PFSK-1 (cell line): ENCODE measurements around the gene CALY.

Experiments used
- FOXP2 ChIP-seq: optimal IDR thresholded peaks from 2 replicates; pipeline ENCODE3; 2011; ENCODE audit warnings: borderline replicate concordance, control low read depth, inconsistent platforms; ENCODE audit not compliant: insufficient read depth; ENCODE audit errors: extremely low read length, extremely low read depth
- POLR2AphosphoS5 ChIP-seq: IDR thresholded peaks from 2 replicates; pipeline ENCODE4 v1.6.1; 2012; ENCODE audit warnings: low read depth, mild to moderate bottlenecking, control low read depth, low read length, moderate library complexity
- SIN3A ChIP-seq: IDR thresholded peaks from 2 replicates; pipeline ENCODE4 v1.6.1; 2012; ENCODE audit warnings: mild to moderate bottlenecking, low read length, moderate library complexity, borderline replicate concordance; ENCODE audit not compliant: insufficient read depth
- TAF1 ChIP-seq: IDR thresholded peaks from 2 replicates; pipeline ENCODE4 v1.6.1; 2012; ENCODE audit warnings: low read length, control low read depth, borderline replicate concordance; ENCODE audit not compliant: insufficient read depth
- TF ChIP-seq, protein P1 (sequence below), 2 experiments: IDR thresholded peaks; 2 replicates each; pipeline versions ENCODE4 v1.6.1 to v1.8.0; 2011 to 2012; ENCODE audit warnings: low read depth in 2 of 2, low read length in 2 of 2, control low read depth in 1 of 2, inconsistent platforms in 1 of 2, mild to moderate bottlenecking in 1 of 2, moderate library complexity in 1 of 2; ENCODE audit not compliant: insufficient read depth in 1 of 2

DNA sequence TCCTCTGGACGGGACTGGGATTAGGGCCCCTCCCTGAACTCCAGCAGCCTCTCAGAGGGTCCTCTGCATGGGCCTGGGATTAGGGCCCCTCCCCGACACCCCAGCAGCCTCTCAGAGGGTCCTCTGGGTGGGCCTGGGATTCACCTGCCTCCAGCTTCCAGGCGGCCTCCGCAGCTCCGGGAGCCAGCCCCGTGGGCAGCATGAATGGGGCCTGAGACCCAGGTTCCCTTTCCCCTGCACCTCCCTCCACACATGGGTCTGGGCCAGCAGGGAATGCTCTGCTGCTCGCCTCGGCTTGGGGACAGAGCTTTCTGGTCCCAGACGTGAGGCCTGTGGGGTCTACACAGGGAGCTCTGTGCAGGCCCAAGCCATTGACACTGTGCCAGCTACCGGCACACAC lies 33.5 kb downstream of the CALY start:
- TF ChIP-seq SIN3A (no peak), POLR2AphosphoS5 (no peak), TAF1 (no peak), FOXP2 (no peak)
- TF ChIP-seq, protein P1, sequence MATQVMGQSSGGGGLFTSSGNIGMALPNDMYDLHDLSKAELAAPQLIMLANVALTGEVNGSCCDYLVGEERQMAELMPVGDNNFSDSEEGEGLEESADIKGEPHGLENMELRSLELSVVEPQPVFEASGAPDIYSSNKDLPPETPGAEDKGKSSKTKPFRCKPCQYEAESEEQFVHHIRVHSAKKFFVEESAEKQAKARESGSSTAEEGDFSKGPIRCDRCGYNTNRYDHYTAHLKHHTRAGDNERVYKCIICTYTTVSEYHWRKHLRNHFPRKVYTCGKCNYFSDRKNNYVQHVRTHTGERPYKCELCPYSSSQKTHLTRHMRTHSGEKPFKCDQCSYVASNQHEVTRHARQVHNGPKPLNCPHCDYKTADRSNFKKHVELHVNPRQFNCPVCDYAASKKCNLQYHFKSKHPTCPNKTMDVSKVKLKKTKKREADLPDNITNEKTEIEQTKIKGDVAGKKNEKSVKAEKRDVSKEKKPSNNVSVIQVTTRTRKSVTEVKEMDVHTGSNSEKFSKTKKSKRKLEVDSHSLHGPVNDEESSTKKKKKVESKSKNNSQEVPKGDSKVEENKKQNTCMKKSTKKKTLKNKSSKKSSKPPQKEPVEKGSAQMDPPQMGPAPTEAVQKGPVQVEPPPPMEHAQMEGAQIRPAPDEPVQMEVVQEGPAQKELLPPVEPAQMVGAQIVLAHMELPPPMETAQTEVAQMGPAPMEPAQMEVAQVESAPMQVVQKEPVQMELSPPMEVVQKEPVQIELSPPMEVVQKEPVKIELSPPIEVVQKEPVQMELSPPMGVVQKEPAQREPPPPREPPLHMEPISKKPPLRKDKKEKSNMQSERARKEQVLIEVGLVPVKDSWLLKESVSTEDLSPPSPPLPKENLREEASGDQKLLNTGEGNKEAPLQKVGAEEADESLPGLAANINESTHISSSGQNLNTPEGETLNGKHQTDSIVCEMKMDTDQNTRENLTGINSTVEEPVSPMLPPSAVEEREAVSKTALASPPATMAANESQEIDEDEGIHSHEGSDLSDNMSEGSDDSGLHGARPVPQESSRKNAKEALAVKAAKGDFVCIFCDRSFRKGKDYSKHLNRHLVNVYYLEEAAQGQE (IDR thresholded peaks at IDR 0.05; ENCODE audit: insufficient read depth in 1 of 2, low read depth in 2 of 2, low read length in 2 of 2), result no peak
